HG03025 (cell line): Measurements from ENCODE around the gene UBALD1.

Experiments used
- ATAC-seq: cut with Tn5 transposase; IDR thresholded peaks from one replicate; pipeline ENCODE4 v1.9.1; 2021; ENCODE audit warnings: mild to moderate bottlenecking, moderate library complexity; ENCODE audit not compliant: unreplicated experiment, low FRiP score

Gene UBALD1

GRCh38 chr16:4616047-4616811 is 1.5 kb upstream of the UBALD1 start:
- ATAC-seq = peak; percentile 72

DNA sequence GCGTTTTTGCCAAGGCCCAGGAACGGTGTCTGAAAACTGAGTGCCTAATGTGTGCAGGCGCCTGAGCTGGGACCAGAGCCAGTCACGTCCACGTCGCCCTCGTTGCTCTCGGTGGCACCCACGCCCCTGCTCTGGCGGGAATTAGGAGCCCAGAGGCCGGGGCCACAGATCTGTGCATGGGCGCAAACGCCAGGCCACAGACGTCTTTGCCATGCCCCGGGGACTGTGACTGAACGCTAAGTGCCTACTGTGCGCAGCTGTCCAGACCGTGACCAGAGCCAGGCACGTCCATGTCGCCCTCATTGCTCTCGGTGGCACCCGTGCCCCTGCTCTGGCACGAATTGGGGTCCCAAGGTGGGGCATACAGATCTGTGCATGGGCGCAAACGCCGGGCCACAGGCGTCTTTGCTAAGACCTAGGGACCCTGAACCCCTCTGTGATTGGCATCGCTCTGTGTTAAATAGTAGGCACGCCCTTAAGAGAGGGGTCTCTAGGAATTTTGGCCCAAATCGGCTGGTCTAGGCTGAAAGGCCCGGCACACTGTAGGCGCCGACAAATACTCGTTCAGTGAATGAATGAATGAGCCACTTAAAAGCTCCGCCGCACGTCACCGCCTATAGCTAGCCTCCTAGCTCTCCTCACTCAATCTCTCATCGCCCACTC is 827 bp upstream of the UBALD1 start:
- no peak for ATAC-seq

DNA sequence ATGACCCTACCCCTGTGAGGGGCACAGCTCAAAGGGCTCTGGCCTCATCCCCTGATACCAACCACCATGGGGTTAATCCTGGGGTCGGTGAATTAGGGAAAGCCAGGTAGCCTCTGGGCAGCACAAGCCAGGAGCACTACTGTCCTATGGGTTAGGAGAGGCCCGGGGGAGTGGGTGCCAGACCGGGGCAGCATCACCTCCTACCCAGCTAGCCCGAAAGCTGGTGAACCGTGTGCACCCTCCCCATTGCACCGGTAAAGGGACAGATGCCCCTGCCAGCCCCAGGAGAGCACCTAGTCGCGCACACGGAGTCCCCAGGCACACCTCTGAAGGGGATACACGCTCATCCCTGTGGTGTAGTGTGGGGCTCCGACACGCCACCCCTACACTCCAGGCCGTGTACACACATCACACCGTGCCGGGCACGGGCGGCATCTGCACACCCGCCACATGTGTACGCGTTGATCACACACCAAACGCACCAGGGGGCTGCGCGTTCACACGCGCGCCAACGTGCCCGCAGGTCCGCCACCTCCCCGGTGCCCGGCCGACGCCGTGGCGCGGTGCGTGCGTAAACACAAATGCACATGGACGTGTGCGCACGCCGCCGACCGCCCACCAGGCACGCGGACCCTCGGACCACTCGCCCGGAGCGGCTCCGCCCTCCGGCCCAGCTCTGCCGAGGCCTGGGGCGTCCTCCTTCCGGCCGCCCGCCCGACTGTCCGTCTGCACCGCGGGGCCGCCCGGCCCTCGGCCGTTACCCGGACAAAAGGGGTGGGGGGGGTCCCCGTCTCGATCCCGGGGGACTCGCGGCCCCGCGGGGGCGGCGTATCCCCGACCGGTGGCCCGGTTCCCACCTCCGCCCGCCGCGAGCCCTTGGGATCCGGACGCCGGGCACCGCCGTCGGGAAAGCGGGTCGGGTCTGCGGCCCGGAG is 785 bp downstream of the UBALD1 start:
- ATAC-seq = no peak

- ATAC-seq = no peak
Observed at GRCh38 chr16:4612977-4613635, 1.6 kb downstream of the UBALD1 start.

- no peak for ATAC-seq
Observed at GRCh38 chr16:4612474-4612931, 2.2 kb downstream of the UBALD1 start.

DNA sequence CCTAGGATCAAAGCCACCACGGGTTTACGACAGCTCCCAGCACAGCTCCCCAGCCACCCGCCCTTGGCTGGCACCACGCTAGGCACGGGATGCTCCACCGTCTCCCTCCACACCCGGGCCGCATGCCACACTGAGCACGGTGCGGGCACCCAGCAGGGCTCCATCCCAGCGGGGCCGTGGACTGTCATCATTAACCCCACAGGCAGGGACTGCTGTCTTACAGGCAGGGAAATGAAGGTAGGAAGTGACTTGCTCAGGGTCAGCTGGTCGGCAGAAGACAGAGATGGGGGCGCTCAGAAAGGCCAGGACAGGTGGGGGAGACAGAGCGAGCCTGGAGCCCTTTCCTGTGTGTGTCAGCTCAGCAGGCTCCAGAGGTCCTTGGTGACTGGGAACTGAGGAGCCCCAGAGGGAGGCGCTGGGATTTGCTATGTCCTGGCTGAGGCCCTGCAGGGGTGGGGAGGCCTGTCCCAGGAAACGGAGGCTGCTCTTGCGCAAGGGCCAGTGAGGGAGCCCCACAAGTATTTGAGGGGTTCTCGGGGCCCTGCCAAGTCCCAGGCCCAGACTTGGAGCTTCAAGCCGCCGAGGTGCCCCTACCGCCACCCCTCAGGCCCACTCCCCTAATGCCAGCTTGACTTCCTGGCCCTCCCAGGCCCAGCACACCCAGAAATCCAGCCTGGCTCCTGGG is 3.2 kb downstream of the UBALD1 start:
- ATAC-seq = no peak

GRCh38 chr16:4610011-4611005 is 4.4 kb downstream of the UBALD1 start:
- ATAC-seq = no peak

- no peak for ATAC-seq
Observed at GRCh38 chr16:4609200-4610010, 5.3 kb downstream of the UBALD1 start.

DNA sequence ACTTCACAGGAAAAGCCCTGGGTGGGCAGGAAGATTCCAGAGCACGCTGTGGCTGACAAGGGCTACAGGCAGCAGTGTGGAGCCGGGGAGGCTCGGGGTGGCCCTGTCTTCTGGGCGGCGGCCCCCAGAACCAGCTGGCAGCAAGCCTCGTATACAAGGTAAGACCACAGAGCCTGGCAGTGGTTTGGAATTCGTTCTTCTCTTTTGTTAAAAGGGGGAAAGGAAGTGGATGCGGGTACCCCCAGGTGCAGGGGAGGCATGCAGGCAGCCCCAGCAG is 6.0 kb downstream of the UBALD1 start:
- ATAC-seq = no peak

- ATAC-seq = no peak
Observed at GRCh38 chr16:4607841-4608703, 6.6 kb downstream of the UBALD1 start.

GRCh38 chr16:4606354-4606753 is 8.3 kb downstream of the UBALD1 start:
- no peak for ATAC-seq

DNA sequence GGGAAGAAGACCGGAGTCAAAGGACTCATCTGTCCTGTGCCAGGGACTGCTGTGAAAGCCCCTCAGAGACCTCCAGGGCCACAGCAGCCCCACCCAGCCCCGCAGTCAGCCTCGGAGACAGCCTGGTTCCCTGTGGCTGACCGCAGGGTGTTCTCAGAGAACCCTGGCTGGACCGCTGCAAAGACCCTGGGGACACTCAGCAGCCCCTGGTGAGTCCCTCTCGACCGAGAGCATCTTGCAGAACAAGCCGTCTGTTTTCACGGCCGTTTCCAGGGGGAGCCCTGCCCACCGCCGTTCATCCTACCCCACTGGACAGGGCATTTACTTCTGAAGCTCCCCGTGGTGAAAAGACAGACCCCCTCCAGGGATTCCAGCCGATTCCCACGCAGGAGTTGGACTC is 10.3 kb downstream of the UBALD1 start:
- ATAC-seq = no peak

DNA sequence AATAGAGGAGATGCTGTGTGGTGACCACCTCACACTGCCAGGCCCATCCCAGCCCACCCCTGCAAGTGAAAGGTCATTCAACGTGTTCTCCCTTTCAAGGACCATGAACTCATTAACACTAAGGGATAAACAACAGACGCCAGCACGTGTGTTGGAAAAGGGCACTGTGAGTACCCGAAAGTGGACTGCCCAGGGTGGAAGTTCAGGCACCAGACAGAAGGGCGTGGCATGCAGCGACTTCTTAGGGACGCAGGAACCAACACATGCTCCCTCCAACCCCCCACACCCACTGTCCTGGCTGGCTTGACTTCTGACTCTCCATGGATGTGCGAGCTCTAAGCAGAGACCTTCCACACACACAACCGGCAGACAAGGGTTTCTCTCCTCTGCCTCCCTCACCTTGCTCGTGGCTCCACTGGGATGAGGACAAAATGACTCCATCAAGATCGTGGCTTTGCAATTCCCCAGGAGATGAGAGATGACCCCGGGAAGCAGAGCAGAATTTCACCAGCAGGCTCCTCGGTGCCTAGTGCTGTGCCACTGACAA is 11.0 kb downstream of the UBALD1 start:
- no peak for ATAC-seq

DNA sequence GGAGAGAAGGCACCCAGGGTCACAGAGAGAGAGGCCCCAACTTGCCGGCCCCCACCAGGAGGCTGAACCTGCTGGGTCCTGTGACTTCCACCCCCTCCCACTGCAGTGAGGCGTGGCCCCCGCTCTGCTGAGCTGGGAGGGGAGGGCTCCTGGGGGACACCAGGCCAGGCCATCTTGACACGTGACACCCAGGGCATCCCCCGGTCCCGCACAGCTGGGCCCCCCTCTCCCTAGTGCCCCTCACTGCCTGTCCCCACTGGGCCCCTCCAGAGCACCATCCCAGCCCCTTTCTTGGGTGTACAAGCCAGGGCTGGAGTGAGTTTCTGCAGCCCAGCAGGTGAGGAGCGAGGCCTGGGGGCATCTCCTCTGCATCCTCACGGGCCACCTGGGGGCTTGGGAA is 12.4 kb downstream of the UBALD1 start:
- no peak for ATAC-seq

DNA sequence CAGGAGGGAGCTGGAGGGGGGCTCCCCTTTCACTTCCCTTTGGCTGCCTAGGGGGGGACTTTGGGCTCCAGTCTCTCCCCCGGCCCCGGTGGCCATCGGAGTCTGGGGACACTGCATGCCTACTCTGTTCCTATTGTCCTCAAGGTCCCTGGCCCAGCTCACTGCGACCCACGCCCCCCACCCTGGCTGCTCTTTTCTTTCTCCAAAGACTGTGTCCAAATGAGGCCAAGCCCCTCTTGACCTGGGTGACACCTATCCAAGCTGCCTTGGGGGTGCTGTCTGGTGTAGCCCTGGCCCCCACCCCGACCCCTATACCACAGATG is 12.9 kb downstream of the UBALD1 start:
- ATAC-seq = no peak

- no peak for ATAC-seq
Observed at GRCh38 chr16:4601036-4601863, 13.4 kb downstream of the UBALD1 start.
